ENCODE data around the gene FAM89A. TPM values are rescaled to one million over a fixed set of nuclear protein-coding genes. Genes with fewer than 3 reads are reported as not detected.

The FAM89A gene
- total and polyA plus RNA-seq, 2 experiments from 2014 or later: 53.5 to 55.1 TPM

- no peaks in the 10 kb centered on the region for H3K9me3 ChIP-seq (ENCODE audit: low read depth)
- no peaks in the 10 kb centered on the region for H3K36me3 ChIP-seq (replicated peaks; ENCODE audit: insufficient read depth, low read depth)
- no peaks in the 10 kb centered on the region for H3K4me1 ChIP-seq (ENCODE audit: insufficient read depth)
- H3K4me3 ChIP-seq: no peak overlapping the region
- no peaks in the 10 kb centered on the region for H3K27me3 ChIP-seq
- peak; percentile 36 for DNase-seq (ENCODE audit: low spot score)
- H3K9me2 ChIP-seq (replicated peaks; ENCODE audit: insufficient read depth): no peaks in the 10 kb centered on the region
- WGBS (ENCODE audit: low lambda C conversion rate, missing lambda C conversion rate): 56% methylated on average over 7 of the region's 7 CpGs
- H4K20me1 ChIP-seq (ENCODE audit: insufficient read depth, poor library complexity, severe bottlenecking): no peaks in the 10 kb centered on the region
- H2AFZ ChIP-seq: no peak overlapping the region
- peaks cover 8% of the 10 kb centered on the region for H3K79me2 ChIP-seq
- TF ChIP-seq EZH2phosphoT487 (IDR thresholded peaks at IDR 0.05; ENCODE audit: low read depth, severe bottlenecking, unreplicated experiment): no peak
- no peak for TF ChIP-seq CTCF (IDR thresholded peaks at IDR 0.05; ENCODE audit: poor library complexity)
- TF ChIP-seq EZH2 (IDR thresholded peaks at IDR 0.05; ENCODE audit: borderline replicate concordance): no peak
- peak overlapping the region; percentile 91 for H3K27ac ChIP-seq
- H3K4me2 ChIP-seq: peak overlapping the region; percentile 70
Observed at GRCh38 chr1:231020816-231021215, 19.2 kb downstream of the FAM89A start.

- H2AFZ ChIP-seq: no peak overlapping the region
- WGBS (ENCODE audit: low lambda C conversion rate, missing lambda C conversion rate): 91% methylated on average over 14 of the region's 14 CpGs
- H3K9me3 ChIP-seq (ENCODE audit: low read depth): no peaks in the 10 kb centered on the region
- TF ChIP-seq EZH2 (IDR thresholded peaks at IDR 0.05; ENCODE audit: borderline replicate concordance): no peak
- no peak for TF ChIP-seq EZH2phosphoT487 (IDR thresholded peaks at IDR 0.05; ENCODE audit: low read depth, severe bottlenecking, unreplicated experiment)
- peak; percentile 5 for TF ChIP-seq CTCF (IDR thresholded peaks at IDR 0.05; ENCODE audit: poor library complexity)
- no peaks in the 10 kb centered on the region for H3K9me2 ChIP-seq (replicated peaks; ENCODE audit: insufficient read depth)
- DNase-seq (ENCODE audit: low spot score): no peak
- H3K36me3 ChIP-seq (replicated peaks; ENCODE audit: insufficient read depth, low read depth): no peaks in the 10 kb centered on the region
- no peaks in the 10 kb centered on the region for H4K20me1 ChIP-seq (ENCODE audit: insufficient read depth, poor library complexity, severe bottlenecking)
- no peaks in the 10 kb centered on the region for H3K27me3 ChIP-seq
- peaks cover 1% of the 10 kb centered on the region for H3K79me2 ChIP-seq
- no peak overlapping the region for H3K4me3 ChIP-seq
- H3K4me2 ChIP-seq: peak overlapping the region; percentile 70
- H3K27ac ChIP-seq: peak overlapping the region; percentile 91
- H3K4me1 ChIP-seq (ENCODE audit: insufficient read depth): no peaks in the 10 kb centered on the region
Observed at GRCh38 chr1:231020139-231020601, 19.9 kb downstream of the FAM89A start.

- Histone ChIP-seq H3K9me3 (ENCODE audit: low read depth) (no peaks in the 10 kb centered on the region), H2AFZ (no peak overlapping the region), H4K20me1 (ENCODE audit: insufficient read depth, poor library complexity, severe bottlenecking) (no peaks in the 10 kb centered on the region), H3K4me3 (no peak overlapping the region), H3K27me3 (no peaks in the 10 kb centered on the region), H3K4me2 (peak overlapping the region; percentile 70), H3K36me3 (replicated peaks; ENCODE audit: insufficient read depth, low read depth) (no peaks in the 10 kb centered on the region), H3K27ac (peak overlapping the region; percentile 91), H3K9me2 (replicated peaks; ENCODE audit: insufficient read depth) (no peaks in the 10 kb centered on the region), H3K4me1 (ENCODE audit: insufficient read depth) (no peaks in the 10 kb centered on the region), H3K79me2 (no peaks in the 10 kb centered on the region)
- 94% methylated on average over 14 of the region's 14 CpGs for WGBS (ENCODE audit: low lambda C conversion rate, missing lambda C conversion rate)
- TF ChIP-seq EZH2 (IDR thresholded peaks at IDR 0.05; ENCODE audit: borderline replicate concordance) (no peak), CTCF (IDR thresholded peaks at IDR 0.05; ENCODE audit: poor library complexity) (no peak), EZH2phosphoT487 (IDR thresholded peaks at IDR 0.05; ENCODE audit: low read depth, severe bottlenecking, unreplicated experiment) (no peak)
- DNase-seq (ENCODE audit: low spot score): no peak
Observed at GRCh38 chr1:231019711-231020110, 20.3 kb downstream of the FAM89A start.

- Histone ChIP-seq H3K4me2 (no peak overlapping the region), H4K20me1 (ENCODE audit: insufficient read depth, poor library complexity, severe bottlenecking) (no peaks in the 10 kb centered on the region), H3K9me3 (ENCODE audit: low read depth) (no peaks in the 10 kb centered on the region), H2AFZ (no peak overlapping the region), H3K27me3 (no peaks in the 10 kb centered on the region), H3K79me2 (no peaks in the 10 kb centered on the region), H3K4me1 (ENCODE audit: insufficient read depth) (no peaks in the 10 kb centered on the region), H3K4me3 (no peak overlapping the region), H3K36me3 (replicated peaks; ENCODE audit: insufficient read depth, low read depth) (no peaks in the 10 kb centered on the region), H3K9me2 (replicated peaks; ENCODE audit: insufficient read depth) (no peaks in the 10 kb centered on the region), H3K27ac (no peak overlapping the region)
- TF ChIP-seq CTCF (IDR thresholded peaks at IDR 0.05; ENCODE audit: poor library complexity) (no peak), EZH2phosphoT487 (IDR thresholded peaks at IDR 0.05; ENCODE audit: low read depth, severe bottlenecking, unreplicated experiment) (no peak), EZH2 (IDR thresholded peaks at IDR 0.05; ENCODE audit: borderline replicate concordance) (no peak)
- WGBS (ENCODE audit: low lambda C conversion rate, missing lambda C conversion rate): 85% methylated on average over 5 of the region's 5 CpGs
- no peak for DNase-seq (ENCODE audit: low spot score)
Observed at GRCh38 chr1:231016966-231017365, 23.1 kb downstream of the FAM89A start.

All from hepatocyte (in vitro differentiated cells).